Measurements from ENCODE around the gene EMSY.

- TF ChIP-seq, protein P1, sequence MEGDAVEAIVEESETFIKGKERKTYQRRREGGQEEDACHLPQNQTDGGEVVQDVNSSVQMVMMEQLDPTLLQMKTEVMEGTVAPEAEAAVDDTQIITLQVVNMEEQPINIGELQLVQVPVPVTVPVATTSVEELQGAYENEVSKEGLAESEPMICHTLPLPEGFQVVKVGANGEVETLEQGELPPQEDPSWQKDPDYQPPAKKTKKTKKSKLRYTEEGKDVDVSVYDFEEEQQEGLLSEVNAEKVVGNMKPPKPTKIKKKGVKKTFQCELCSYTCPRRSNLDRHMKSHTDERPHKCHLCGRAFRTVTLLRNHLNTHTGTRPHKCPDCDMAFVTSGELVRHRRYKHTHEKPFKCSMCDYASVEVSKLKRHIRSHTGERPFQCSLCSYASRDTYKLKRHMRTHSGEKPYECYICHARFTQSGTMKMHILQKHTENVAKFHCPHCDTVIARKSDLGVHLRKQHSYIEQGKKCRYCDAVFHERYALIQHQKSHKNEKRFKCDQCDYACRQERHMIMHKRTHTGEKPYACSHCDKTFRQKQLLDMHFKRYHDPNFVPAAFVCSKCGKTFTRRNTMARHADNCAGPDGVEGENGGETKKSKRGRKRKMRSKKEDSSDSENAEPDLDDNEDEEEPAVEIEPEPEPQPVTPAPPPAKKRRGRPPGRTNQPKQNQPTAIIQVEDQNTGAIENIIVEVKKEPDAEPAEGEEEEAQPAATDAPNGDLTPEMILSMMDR (IDR thresholded peaks at IDR 0.05), result no peak
- TF ChIP-seq POLR2A (IDR thresholded peaks at IDR 0.05), result no peak
Observed at GRCh38 chr11:76424891-76425290, 19.9 kb upstream of the EMSY start.

Data from thyroid gland (tissue), 4 donors.